Erythroblast (primary cell): ENCODE measurements around the gene CIART.

Source experiments
- GATA1 ChIP-seq: IDR thresholded peaks from 2 replicates; pipeline ENCODE4 v1.6.1; 2011; ENCODE audit warnings: low read depth, mild to moderate bottlenecking, control low read depth, low read length, moderate library complexity
- POLR2A ChIP-seq: IDR thresholded peaks from 2 replicates; pipeline ENCODE4 v1.6.1; 2011; ENCODE audit warnings: mild to moderate bottlenecking, low read length

DNA sequence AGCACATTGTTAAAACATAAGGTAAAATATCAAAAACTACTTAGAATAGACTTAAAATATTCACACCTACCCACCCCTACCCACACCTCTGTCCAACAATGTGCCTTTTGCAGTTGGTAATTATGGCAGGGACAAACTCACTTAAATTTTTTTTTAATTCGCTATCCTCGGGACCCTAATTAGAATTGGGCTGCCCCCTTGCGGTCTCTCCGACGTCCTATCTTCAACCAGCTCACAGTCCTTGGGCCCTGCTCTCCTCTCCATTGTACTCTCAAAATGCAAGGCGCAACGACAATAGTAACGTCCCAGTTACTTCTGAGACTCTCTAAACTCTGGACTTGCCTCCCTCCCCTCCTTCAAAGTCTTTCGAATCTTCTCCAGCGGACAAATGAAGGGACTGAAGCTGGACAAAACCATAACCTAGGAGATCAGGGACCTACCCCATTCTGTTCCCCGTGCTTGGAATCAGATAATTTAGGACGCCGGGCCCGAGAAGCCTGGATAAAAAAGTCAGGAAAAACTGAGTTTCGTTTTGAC is 1.1 kb upstream of the CIART start:
- no peak for TF ChIP-seq POLR2A
- no peak for TF ChIP-seq GATA1
